Caco-2 (cell line): ENCODE data around the gene NNT. TPM values are rescaled to one million over a fixed set of nuclear protein-coding genes. Genes with fewer than 3 reads are reported as not detected.

ENCODE experiments used
- BruUV-seq: library from RNA; stranded (reverse); fragments of 400-500 nt; replicated peaks from 2 replicates; lab custom pipeline; 2021; lab: Mats Ljungman, UMichigan
- CTCF ChIA-PET: fragments of 300-600 bp; sonication (Branson Sonifier 250); formaldehyde crosslinking; loops from one replicate; lab custom pipeline; 2022; ENCODE audit warnings: antibody characterized with exemption; lab: Charles Lee
- POLR2A ChIA-PET: fragments of 300-600 bp; sonication (Branson Sonifier 250); formaldehyde crosslinking; loops from one replicate; lab custom pipeline; 2022; ENCODE audit warnings: antibody characterized with exemption; lab: Charles Lee
- DNase-seq, 2 experiments: peaks; one replicate each; pipeline versions ENCODE4 v3.0.0 to v3.0.0-alpha.2; 2020 to 2022
- H3K27me3 ChIP-seq: replicated peaks from 2 replicates; pipeline ENCODE4 v1.6.0; 2011; ENCODE audit warnings: low read length; ENCODE audit not compliant: control insufficient read depth, insufficient read depth
- H3K36me3 ChIP-seq: 2 replicates; pipeline ENCODE4 v1.5.1; 2011; ENCODE audit warnings: low read length; ENCODE audit not compliant: control insufficient read depth, insufficient read depth
- H3K4me1 ChIP-seq: fragments of 250-450 bp; sonication (Bioruptor Pico); 2 replicates; pipeline ENCODE4 v1.5.1; 2020; ENCODE audit warnings: mild to moderate bottlenecking
- H3K4me3 ChIP-seq: 2 replicates; pipeline ENCODE4 v1.5.1; 2011; ENCODE audit warnings: low read depth, mild to moderate bottlenecking, control low read depth, low read length
- H3K9me3 ChIP-seq: fragments of 250-450 bp; sonication (Bioruptor Pico); 2 replicates; pipeline ENCODE4 v1.5.1; 2020; ENCODE audit warnings: mild to moderate bottlenecking, moderate library complexity
- H3K27ac Mint-ChIP-seq: one replicate; pipeline ENCODE4 v1.8.0; 2022; ENCODE audit warnings: mixed read lengths; ENCODE audit not compliant: unreplicated experiment
- H3K27me3 Mint-ChIP-seq: one replicate; pipeline ENCODE4 v1.8.0; 2022; ENCODE audit warnings: mixed read lengths; ENCODE audit not compliant: insufficient read depth, unreplicated experiment
- H3K36me3 Mint-ChIP-seq: one replicate; pipeline ENCODE4 v1.8.0; 2022; ENCODE audit warnings: mild to moderate bottlenecking, mixed read lengths; ENCODE audit not compliant: insufficient read depth, unreplicated experiment
- H3K4me1 Mint-ChIP-seq: one replicate; pipeline ENCODE4 v1.8.0; 2022; ENCODE audit warnings: low read depth, mixed read lengths; ENCODE audit not compliant: unreplicated experiment
- H3K4me3 Mint-ChIP-seq: one replicate; pipeline ENCODE4 v1.8.0; 2022; ENCODE audit warnings: mild to moderate bottlenecking, moderate library complexity, mixed read lengths; ENCODE audit not compliant: unreplicated experiment
- H3K9me3 Mint-ChIP-seq: one replicate; pipeline ENCODE4 v1.8.0; 2022; ENCODE audit warnings: mixed read lengths; ENCODE audit not compliant: unreplicated experiment
- intact Hi-C: fragments of 100-400 bp; cut with micrococcal nuclease; formaldehyde crosslinking; loops from one replicate; pipeline ENCODE4 v1.10.0; 2022; ENCODE audit not compliant: unreplicated experiment
- total RNA-seq: library from RNA; stranded (reverse); gene quantifications from 2 replicates; pipeline ENCODE4 v1.2.3, GENCODE V29; 2022
- TF ChIP-seq, protein P1 (sequence below), 2 experiments: fragments of 200-600 bp in 1 of 2; IDR thresholded peaks; 1 replicate in 1 of 2; 2 replicates in 1 of 2; pipeline versions ENCODE4 v1.5.1 to v1.8.0; 2011 to 2022; ENCODE audit warnings: antibody characterized with exemption in 1 of 2, control low read depth in 1 of 2, inconsistent platforms in 1 of 2, low read depth in 1 of 2, low read length in 1 of 2, mild to moderate bottlenecking in 1 of 2, moderate library complexity in 1 of 2; ENCODE audit not compliant: insufficient read depth in 1 of 2, severe bottlenecking in 1 of 2, unreplicated experiment in 1 of 2

Gene NNT
- total RNA-seq, 1 experiment from 2014 or later: 44.8 TPM

GRCh38 chr5:43560128-43560527 is 42.9 kb upstream of the NNT start:
- no peaks in the 10 kb centered on the region for H3K9me3 Mint-ChIP-seq
- POLR2A ChIA-PET: no interaction called here
- TF ChIP-seq, protein P1, sequence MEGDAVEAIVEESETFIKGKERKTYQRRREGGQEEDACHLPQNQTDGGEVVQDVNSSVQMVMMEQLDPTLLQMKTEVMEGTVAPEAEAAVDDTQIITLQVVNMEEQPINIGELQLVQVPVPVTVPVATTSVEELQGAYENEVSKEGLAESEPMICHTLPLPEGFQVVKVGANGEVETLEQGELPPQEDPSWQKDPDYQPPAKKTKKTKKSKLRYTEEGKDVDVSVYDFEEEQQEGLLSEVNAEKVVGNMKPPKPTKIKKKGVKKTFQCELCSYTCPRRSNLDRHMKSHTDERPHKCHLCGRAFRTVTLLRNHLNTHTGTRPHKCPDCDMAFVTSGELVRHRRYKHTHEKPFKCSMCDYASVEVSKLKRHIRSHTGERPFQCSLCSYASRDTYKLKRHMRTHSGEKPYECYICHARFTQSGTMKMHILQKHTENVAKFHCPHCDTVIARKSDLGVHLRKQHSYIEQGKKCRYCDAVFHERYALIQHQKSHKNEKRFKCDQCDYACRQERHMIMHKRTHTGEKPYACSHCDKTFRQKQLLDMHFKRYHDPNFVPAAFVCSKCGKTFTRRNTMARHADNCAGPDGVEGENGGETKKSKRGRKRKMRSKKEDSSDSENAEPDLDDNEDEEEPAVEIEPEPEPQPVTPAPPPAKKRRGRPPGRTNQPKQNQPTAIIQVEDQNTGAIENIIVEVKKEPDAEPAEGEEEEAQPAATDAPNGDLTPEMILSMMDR (IDR thresholded peaks at IDR 0.05; ENCODE audit: insufficient read depth in 1 of 2, low read depth in 1 of 2, low read length in 1 of 2, severe bottlenecking in 1 of 2, unreplicated experiment in 1 of 2): no peak
- no peak overlapping the region for H3K4me3 Mint-ChIP-seq
- no peak overlapping the region for H3K27ac Mint-ChIP-seq
- Histone ChIP-seq H3K9me3 (no peaks in the 10 kb centered on the region), H3K27me3 (no peaks in the 10 kb centered on the region; the same call in 1 of the 2 replicates), H3K36me3 (no peaks in the 10 kb centered on the region), H3K4me1 (no peaks in the 10 kb centered on the region), H3K4me3 (no peak overlapping the region)
- no peak for DNase-seq
- no peaks in the 10 kb centered on the region for H3K27me3 Mint-ChIP-seq
- H3K4me1 Mint-ChIP-seq: no peaks in the 10 kb centered on the region
- CTCF ChIA-PET: no interaction called here
- intact Hi-C loops: no loop called here
- BruUV-seq: no TSS peak
- peaks cover 8% of the 10 kb centered on the region for H3K36me3 Mint-ChIP-seq

DNA sequence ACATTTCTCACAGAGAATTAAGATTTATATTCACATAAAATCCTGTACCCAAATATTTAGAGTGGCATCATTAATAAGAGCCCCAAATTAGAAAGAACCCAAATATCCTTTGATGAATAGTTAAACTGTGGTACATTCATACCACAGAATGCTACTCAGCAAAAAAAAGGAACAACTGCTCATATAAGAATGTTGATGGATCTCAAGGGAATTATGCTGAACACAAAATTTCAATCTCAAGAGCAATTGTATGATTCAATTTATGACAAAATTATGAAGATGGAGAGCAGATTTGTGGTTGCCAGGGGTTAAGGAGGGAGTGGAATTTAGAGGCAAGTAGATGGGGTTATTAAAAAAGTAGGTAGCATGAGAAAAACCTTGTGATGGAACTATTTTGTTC is 41.6 kb upstream of the NNT start:
- no peak overlapping the region for H3K4me3 ChIP-seq
- no peaks in the 10 kb centered on the region for H3K9me3 ChIP-seq
- ChIA-PET CTCF (no interaction called here), POLR2A (no interaction called here)
- H3K27me3 ChIP-seq: no peaks in the 10 kb centered on the region; the same call in 1 of the 2 replicates
- H3K36me3 Mint-ChIP-seq: no peaks in the 10 kb centered on the region
- H3K27ac Mint-ChIP-seq: no peak overlapping the region
- no TSS peak for BruUV-seq
- TF ChIP-seq, protein P1 (IDR thresholded peaks at IDR 0.05; ENCODE audit: insufficient read depth in 1 of 2, low read depth in 1 of 2, low read length in 1 of 2, severe bottlenecking in 1 of 2, unreplicated experiment in 1 of 2): no peak
- no peaks in the 10 kb centered on the region for H3K4me1 ChIP-seq
- DNase-seq: no peak
- no peaks in the 10 kb centered on the region for H3K27me3 Mint-ChIP-seq
- intact Hi-C loops: no loop called here
- no peaks in the 10 kb centered on the region for H3K9me3 Mint-ChIP-seq
- no peaks in the 10 kb centered on the region for H3K4me1 Mint-ChIP-seq
- no peak overlapping the region for H3K4me3 Mint-ChIP-seq
- H3K36me3 ChIP-seq: no peaks in the 10 kb centered on the region

GRCh38 chr5:43563321-43563720 is 39.7 kb upstream of the NNT start:
- Mint-ChIP-seq H3K9me3 (no peaks in the 10 kb centered on the region), H3K4me1 (no peaks in the 10 kb centered on the region), H3K4me3 (no peak overlapping the region), H3K27ac (no peak overlapping the region), H3K36me3 (no peaks in the 10 kb centered on the region), H3K27me3 (no peaks in the 10 kb centered on the region)
- BruUV-seq: no TSS peak
- POLR2A ChIA-PET: no interaction called here
- no peaks in the 10 kb centered on the region; the same call in 1 of the 2 replicates for H3K27me3 ChIP-seq
- H3K4me3 ChIP-seq: no peak overlapping the region
- no peaks in the 10 kb centered on the region for H3K4me1 ChIP-seq
- no peaks in the 10 kb centered on the region for H3K9me3 ChIP-seq
- intact Hi-C loops: no loop called here
- TF ChIP-seq, protein P1 (IDR thresholded peaks at IDR 0.05; ENCODE audit: insufficient read depth in 1 of 2, low read depth in 1 of 2, low read length in 1 of 2, severe bottlenecking in 1 of 2, unreplicated experiment in 1 of 2): no peak
- no peak for DNase-seq
- CTCF ChIA-PET: no interaction called here
- H3K36me3 ChIP-seq: no peaks in the 10 kb centered on the region
